PC-9 (cell line): ENCODE results near the gene FNDC10. TPM values are rescaled to one million over a fixed set of nuclear protein-coding genes. Genes with fewer than 3 reads are reported as not detected.
A peak's percentile ranks its signal among the peaks of the same experiment; 100 is the strongest.

ENCODE experiments used
- BruUV-seq: library from RNA; stranded (reverse); fragments of 400-500 nt; replicated peaks from 2 replicates; lab custom pipeline; 2021; lab: Mats Ljungman, UMichigan
- CTCF ChIA-PET: fragments of 300-600 bp; sonication (Branson Sonifier 250); formaldehyde crosslinking; loops from one replicate; lab custom pipeline; 2022; ENCODE audit warnings: antibody characterized with exemption; lab: Charles Lee
- POLR2A ChIA-PET: fragments of 300-600 bp; sonication (Branson Sonifier 250); formaldehyde crosslinking; loops from one replicate; lab custom pipeline; 2022; ENCODE audit warnings: antibody characterized with exemption; ENCODE audit not compliant: unreplicated experiment; lab: Charles Lee
- DNase-seq, 2 experiments: peaks; one replicate each; pipeline versions ENCODE4 v3.0.0 to v3.0.0-alpha.2; 2015 to 2022; ENCODE audit warnings: mixed read lengths in 1 of 2
- H2AFZ ChIP-seq: fragments of 200-600 bp; sonication (generic); 2 replicates; pipeline ENCODE4 v1.8.1; 2017; ENCODE audit warnings: antibody characterized with exemption
- H3F3A ChIP-seq: fragments of 200-600 bp; sonication (generic); 2 replicates; pipeline ENCODE4 v1.8.1; 2017; ENCODE audit warnings: antibody characterized with exemption, mild to moderate bottlenecking, low read depth; ENCODE audit not compliant: insufficient read depth
- H3K27ac ChIP-seq: fragments of 200-600 bp; sonication (generic); 2 replicates; pipeline ENCODE4 v1.6.1; 2016; ENCODE audit warnings: mixed run types
- H3K27me3 ChIP-seq: fragments of 200-600 bp; sonication (generic); 2 replicates; pipeline ENCODE4 v1.6.1; 2016; ENCODE audit warnings: low read depth, mixed run types; ENCODE audit not compliant: insufficient read depth
- H3K36me3 ChIP-seq: fragments of 200-600 bp; sonication (generic); 2 replicates; pipeline ENCODE4 v1.6.1; 2016; ENCODE audit warnings: low read depth, mixed run types
- H3K4me1 ChIP-seq: fragments of 200-600 bp; sonication (generic); replicated peaks from 2 replicates; pipeline ENCODE4 v1.6.1; 2016; ENCODE audit warnings: mixed run types; ENCODE audit not compliant: insufficient read depth
- H3K4me2 ChIP-seq: fragments of 200-600 bp; sonication (generic); 2 replicates; pipeline ENCODE4 v1.6.1; 2017; ENCODE audit warnings: mixed run types
- H3K4me3 ChIP-seq: fragments of 200-600 bp; sonication (generic); 2 replicates; pipeline ENCODE4 v1.6.1; 2016; ENCODE audit warnings: mixed run types
- H3K79me2 ChIP-seq: fragments of 200-600 bp; sonication (generic); 2 replicates; pipeline ENCODE4 v1.6.1; 2017; ENCODE audit warnings: low read depth, mixed run types
- H3K9me2 ChIP-seq: fragments of 200-600 bp; sonication (generic); 2 replicates; pipeline ENCODE4 v1.8.1; 2017; ENCODE audit warnings: mild to moderate bottlenecking; ENCODE audit not compliant: insufficient read depth
- H3K9me3 ChIP-seq: fragments of 200-600 bp; sonication (generic); 2 replicates; pipeline ENCODE4 v1.8.1; 2016; ENCODE audit warnings: low read depth; ENCODE audit not compliant: insufficient read depth
- H4K20me1 ChIP-seq: fragments of 200-600 bp; sonication (generic); 2 replicates; pipeline ENCODE4 v1.8.1; 2017; ENCODE audit not compliant: insufficient read depth
- EZH2 ChIP-seq: fragments of 200-600 bp; sonication (generic); IDR thresholded peaks from 2 replicates; pipeline ENCODE4 v1.8.0; 2017; ENCODE audit warnings: antibody characterized with exemption, low read depth
- intact Hi-C: fragments of 100-400 bp; cut with micrococcal nuclease; formaldehyde crosslinking; loops from one replicate; pipeline ENCODE4 v1.10.0; 2022; ENCODE audit not compliant: unreplicated experiment
- total RNA-seq: library from RNA; stranded (reverse); gene quantifications from 2 replicates; pipeline ENCODE4 v1.2.3, GENCODE V29; 2021
- TF ChIP-seq, protein P1 (sequence below): fragments of 200-600 bp; sonication (generic); conservative IDR thresholded peaks from 2 replicates; pipeline ENCODE4 v1.6.1; 2017; ENCODE audit warnings: mixed run types, antibody characterized with exemption, mild to moderate bottlenecking, moderate library complexity

FNDC10 gene
- total RNA-seq, 1 experiment from 2014 or later, result 5.4 TPM

DNA sequence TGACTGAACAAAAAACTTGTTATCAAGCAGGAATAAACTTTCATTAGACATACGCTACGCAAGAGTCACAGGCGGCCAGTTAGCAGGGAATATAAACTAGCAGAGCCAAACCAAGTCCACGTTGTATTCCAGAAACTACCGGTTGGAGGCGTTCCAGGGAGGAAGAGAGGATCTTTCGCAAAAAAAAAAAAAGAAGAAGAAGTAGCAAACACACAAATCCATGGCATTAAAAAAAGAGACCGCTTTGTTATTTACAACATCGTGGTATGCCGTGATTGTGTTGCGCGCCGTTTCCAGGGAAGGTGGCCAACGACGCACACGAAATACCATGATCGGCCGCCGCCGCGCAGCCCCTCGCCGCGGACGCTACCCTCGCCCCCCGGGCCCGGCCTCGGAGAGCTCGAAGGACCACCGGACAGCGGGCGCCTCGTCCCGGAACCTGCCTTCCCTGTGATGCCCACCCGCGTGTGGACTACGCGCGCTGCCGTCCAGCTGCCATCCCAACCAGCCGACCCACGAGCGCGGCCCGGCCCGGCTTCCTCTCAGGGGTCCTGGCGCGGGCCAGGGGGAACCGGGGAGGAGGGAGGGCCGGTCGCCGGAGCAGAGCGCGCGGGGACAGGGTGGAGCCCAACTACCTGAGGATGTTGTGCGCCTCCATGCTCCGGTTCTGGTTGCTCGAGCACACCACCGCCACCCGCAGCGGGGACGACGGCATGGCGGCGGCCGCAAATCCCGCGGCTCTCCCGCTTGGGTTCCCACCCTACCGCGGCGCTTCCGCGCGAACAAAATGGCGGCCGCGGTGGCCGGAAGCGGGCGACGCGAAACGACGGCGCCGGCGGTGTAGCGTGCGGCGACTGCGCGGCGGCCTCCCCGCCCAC is 25.9 kb downstream of the FNDC10 start:
- Histone ChIP-seq H3K36me3 (peaks cover 8% of the 10 kb centered on the region; the same call in 1 of the 2 replicates), H3K9me3 (no peaks in the 10 kb centered on the region), H4K20me1 (peaks cover 42% of the 10 kb centered on the region), H3K9me2 (no peaks in the 10 kb centered on the region), H3K79me2 (peaks cover 57% of the 10 kb centered on the region), H3K4me2 (peak overlapping the region; percentile 100), H2AFZ (peak overlapping the region; percentile 82), H3K27ac (peak overlapping the region; percentile 81), H3K4me3 (peak overlapping the region; percentile 96), H3K4me1 (peaks cover 14% of the 10 kb centered on the region), H3K27me3 (peaks cover 12% of the 10 kb centered on the region), H3F3A (peaks cover 32% of the 10 kb centered on the region)
- no TSS peak for BruUV-seq
- CTCF ChIA-PET, result no interaction called here
- intact Hi-C loops, result loop anchor here (5.0 kb wide), 1 partner anchor 83 kb away; the partner anchor contains the start of gene CDK11B
- DNase-seq, result peak in 1 of 2 experiments; percentile 45
- TF ChIP-seq, protein P1, sequence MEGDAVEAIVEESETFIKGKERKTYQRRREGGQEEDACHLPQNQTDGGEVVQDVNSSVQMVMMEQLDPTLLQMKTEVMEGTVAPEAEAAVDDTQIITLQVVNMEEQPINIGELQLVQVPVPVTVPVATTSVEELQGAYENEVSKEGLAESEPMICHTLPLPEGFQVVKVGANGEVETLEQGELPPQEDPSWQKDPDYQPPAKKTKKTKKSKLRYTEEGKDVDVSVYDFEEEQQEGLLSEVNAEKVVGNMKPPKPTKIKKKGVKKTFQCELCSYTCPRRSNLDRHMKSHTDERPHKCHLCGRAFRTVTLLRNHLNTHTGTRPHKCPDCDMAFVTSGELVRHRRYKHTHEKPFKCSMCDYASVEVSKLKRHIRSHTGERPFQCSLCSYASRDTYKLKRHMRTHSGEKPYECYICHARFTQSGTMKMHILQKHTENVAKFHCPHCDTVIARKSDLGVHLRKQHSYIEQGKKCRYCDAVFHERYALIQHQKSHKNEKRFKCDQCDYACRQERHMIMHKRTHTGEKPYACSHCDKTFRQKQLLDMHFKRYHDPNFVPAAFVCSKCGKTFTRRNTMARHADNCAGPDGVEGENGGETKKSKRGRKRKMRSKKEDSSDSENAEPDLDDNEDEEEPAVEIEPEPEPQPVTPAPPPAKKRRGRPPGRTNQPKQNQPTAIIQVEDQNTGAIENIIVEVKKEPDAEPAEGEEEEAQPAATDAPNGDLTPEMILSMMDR, result peak; percentile 54; the same call in 1 of the 2 replicates
- no peak for TF ChIP-seq EZH2
- POLR2A ChIA-PET, result no interaction called here

DNA sequence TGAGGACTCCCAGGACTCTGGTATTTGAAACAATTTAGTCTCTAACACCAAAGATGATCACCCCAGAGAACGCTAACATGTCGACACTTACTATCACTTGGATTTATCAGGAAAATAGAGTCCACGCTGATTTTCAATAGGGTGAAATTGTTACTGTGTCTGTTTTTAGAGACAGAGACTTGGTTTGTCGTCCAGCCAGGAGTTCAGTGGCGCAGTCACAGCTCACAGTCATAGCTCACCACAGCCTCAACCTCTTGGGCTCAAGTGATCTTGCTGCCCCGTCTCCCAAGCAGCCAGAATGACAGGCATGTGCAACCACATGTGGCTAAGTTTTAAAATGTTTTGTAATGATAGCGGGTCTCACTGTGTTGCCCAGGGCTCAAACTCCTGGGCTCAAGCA is 30.6 kb downstream of the FNDC10 start:
- Histone ChIP-seq H3K4me2 (no peak overlapping the region), H3K4me3 (no peak overlapping the region), H3K9me3 (no peaks in the 10 kb centered on the region), H3K4me1 (peaks cover 5% of the 10 kb centered on the region; the same call in 1 of the 2 replicates), H3K79me2 (peaks cover 100% of the 10 kb centered on the region), H3K27ac (no peak overlapping the region), H2AFZ (no peak overlapping the region), H3F3A (peaks cover 12% of the 10 kb centered on the region; the same call in 1 of the 2 replicates), H3K27me3 (no peaks in the 10 kb centered on the region), H4K20me1 (peaks cover 88% of the 10 kb centered on the region), H3K36me3 (peaks cover 13% of the 10 kb centered on the region; the same call in 1 of the 2 replicates), H3K9me2 (no peaks in the 10 kb centered on the region)
- DNase-seq, result no peak
- intact Hi-C loops, result no loop called here
- ChIA-PET CTCF (no interaction called here), POLR2A (no interaction called here)
- BruUV-seq, result no TSS peak
- no peak for TF ChIP-seq EZH2
- TF ChIP-seq, protein P1, result no peak

DNA sequence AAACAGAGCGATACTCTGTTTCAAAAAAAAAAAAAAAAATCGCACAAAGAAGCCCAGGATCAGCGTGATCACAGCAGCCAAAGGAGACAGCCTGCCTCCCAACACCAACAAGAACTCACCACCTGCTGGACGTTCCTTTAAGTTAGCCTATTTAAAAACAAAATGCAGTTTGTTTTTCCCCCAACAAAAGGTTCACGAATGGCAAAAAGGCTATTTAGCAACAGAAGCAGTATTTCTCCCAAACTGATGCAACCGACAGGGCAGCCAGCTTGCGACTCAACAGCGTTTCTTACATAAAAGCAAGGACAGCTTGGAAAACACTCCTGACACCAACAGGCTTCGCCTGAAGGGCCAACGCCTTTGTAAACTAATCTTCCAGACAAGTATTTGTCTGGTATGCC is 32.0 kb downstream of the FNDC10 start:
- intact Hi-C loops, result no loop called here
- CTCF ChIA-PET, result no interaction called here

More for the DNA sequence above, 32.0 kb downstream of the FNDC10 start:
- H3K9me2 ChIP-seq, result no peaks in the 10 kb centered on the region
- no TSS peak for BruUV-seq
- no peak overlapping the region for H2AFZ ChIP-seq
- H3K9me3 ChIP-seq, result no peaks in the 10 kb centered on the region
- POLR2A ChIA-PET, result no interaction called here
- no peak overlapping the region for H3K4me3 ChIP-seq
- no peaks in the 10 kb centered on the region for H3K27me3 ChIP-seq
- peaks cover 92% of the 10 kb centered on the region for H4K20me1 ChIP-seq
- DNase-seq, result no peak
- H3K79me2 ChIP-seq, result peaks cover 96% of the 10 kb centered on the region
- no peak overlapping the region for H3K27ac ChIP-seq
- 0 out of 2 replicates have a peak, but pooled peaks cover 19% of the 10 kb centered on the region for H3K36me3 ChIP-seq
- H3K4me1 ChIP-seq, result no peaks in the 10 kb centered on the region
- TF ChIP-seq, protein P1, result no peak
- TF ChIP-seq EZH2, result no peak
- H3F3A ChIP-seq, result peaks cover 4% of the 10 kb centered on the region; the same call in 1 of the 2 replicates
- no peak overlapping the region for H3K4me2 ChIP-seq
